Measurements from ENCODE around the gene TENM4. TPM values are rescaled to one million over a fixed set of nuclear protein-coding genes. Genes with fewer than 3 reads are reported as not detected.
A peak's percentile ranks its signal among the peaks of the same experiment; 100 is the strongest.

The TENM4 gene
- polyA plus RNA-seq, 1 donor, result 5.2 TPM

DNA sequence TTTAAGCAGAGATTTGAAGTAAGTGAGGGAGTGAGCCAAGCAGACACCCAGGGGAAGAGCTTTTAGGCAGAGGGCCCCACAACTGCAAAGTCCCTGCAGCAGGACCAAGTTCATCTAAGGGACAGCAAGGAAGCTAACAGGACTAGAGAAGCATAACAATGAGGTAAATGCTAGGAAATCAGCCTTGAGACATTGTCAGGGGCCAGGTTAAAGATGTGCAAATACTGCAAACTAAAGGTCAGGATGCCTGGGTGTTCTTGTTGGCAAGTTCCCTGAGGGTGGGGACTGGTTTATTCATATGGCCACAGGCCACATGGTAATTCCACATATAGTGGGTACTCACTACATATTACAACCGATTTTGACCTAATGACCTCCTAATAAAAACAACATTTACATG, 467.0 kb downstream of the TENM4 start:
- DNase-seq (ENCODE audit: low read depth), result no peak

GRCh38 chr11:78972590-78972989, 468.2 kb downstream of the TENM4 start:
- no peak for DNase-seq (ENCODE audit: low read depth)

GRCh38 chr11:78972177-78972576, 468.7 kb downstream of the TENM4 start:
- no peak for DNase-seq (ENCODE audit: low read depth)

GRCh38 chr11:78967811-78968210, 473.0 kb downstream of the TENM4 start:
- no peak for DNase-seq (ENCODE audit: low read depth)

GRCh38 chr11:78965432-78965831, 475.4 kb downstream of the TENM4 start:
- no peak for DNase-seq (ENCODE audit: low read depth)

GRCh38 chr11:78961937-78962701, 478.7 kb downstream of the TENM4 start:
- no peak for DNase-seq (ENCODE audit: low read depth)

DNA sequence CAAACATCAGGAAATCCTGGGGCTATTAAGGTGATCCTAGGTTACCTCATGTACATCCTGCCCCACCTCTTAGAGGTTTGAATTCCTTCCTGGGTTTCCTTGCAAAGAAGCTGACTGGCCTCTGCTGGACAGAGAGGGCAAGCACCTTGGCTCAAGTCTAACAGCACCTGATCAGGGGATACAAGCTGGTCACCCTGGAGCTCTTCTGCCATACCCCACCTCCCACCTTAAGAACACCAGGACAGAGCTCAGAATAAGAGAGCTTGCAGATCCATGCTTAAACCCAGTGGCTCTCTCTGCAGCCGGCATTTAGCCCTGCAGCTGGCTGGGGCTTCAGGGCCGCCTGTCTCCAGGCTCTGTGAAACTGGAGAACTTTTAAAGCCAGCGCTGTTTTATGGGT, 479.6 kb downstream of the TENM4 start:
- no peak for DNase-seq (ENCODE audit: low read depth)

GRCh38 chr11:78958444-78958843, 482.4 kb downstream of the TENM4 start:
- no peak for DNase-seq (ENCODE audit: low read depth)

DNA sequence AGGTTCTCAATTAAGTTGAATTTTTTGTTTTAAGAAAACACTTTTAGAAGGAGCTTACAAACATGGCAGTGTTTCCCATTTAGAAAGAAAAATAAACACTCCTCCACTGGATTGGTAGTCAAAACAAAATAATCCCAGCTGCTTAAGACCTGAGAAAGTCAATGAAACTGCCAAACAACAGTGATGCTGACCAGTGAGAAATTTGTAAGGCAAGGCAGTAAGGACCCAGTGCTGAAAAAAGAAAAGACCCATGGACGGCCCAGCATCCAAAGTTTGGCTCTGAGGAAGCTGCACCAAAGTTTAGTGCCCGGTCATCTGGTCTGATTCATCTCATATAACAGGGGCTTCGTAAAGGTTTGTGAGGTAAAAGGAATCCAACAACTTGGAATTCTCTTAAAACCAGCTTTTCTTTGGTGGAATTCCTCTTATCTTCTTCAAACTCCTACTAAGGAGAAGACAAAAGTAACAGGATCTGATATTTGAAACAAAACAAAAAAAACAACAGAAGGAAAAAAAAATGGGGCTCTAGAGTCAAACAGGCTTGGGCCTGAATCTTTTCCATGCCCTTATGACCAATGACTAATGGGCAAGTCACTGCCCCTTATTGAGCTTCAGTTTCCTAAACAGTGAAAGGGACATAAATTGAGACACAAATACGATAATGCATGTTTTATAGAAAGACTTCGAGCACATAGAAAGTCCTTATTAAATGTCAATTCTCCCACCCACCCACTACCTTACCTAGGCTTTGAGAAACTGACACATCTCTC, 483.2 kb downstream of the TENM4 start:
- no peak for DNase-seq (ENCODE audit: low read depth)

DNA sequence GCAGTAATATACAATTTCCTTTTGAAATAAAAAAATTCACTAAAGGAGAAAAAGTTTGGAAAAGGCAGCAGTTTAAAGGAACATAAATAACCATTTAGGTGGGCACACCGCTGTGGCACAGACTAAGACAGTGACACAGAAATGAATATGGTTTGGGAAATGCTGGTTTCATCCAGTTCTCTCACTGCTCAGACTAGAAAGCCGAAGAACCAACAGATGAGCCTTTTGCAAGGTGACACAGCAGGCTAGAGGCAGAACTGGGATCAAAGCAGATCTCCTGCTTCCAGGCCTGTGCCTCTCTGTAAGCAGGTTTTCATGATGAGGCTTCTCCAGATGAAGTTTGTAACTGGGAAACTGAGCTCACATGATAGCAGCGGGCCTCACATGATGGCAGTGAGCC, 486.1 kb downstream of the TENM4 start:
- no peak for DNase-seq (ENCODE audit: low read depth)

GRCh38 chr11:78954261-78954660, 486.6 kb downstream of the TENM4 start:
- DNase-seq (ENCODE audit: low read depth), result no peak

- DNase-seq (ENCODE audit: low read depth), result peak; percentile 26
Observed at GRCh38 chr11:78952890-78953289, 487.9 kb downstream of the TENM4 start.

- no peak for DNase-seq (ENCODE audit: low read depth)
Observed at GRCh38 chr11:78952175-78952574, 488.7 kb downstream of the TENM4 start.

DNA sequence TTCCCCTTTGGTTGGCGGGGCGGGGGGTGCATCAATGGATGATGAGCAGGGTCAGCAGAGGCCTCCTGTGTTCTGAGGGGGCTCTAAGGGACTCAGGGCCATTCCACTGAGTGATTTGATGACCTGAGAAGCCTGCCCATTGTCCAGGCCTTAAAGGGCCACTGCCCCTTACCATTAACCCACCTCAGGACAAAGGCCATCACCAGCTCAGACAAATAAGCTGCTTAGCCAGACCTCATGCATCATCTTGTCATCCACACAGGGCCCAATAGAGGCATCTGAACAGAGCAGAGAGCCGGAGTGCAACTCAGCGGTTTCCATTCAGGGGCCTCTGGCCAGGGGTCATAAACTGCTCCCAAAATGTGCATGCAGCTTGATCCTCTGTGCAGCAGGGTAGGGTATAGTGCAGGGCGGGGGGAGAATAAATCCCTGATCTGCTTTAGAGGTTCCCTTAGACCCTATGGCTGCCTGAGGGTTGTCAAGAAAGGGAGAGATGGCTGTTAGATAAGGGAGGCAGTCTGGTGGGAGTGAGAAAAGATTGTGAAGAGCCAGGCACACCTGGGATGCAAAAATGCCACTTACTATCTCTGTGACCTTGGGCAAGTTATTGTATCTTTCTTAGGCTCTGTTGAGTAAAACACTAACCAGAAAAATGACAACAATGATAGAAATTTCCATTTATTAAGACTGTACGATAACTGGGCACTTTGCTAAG, 490.7 kb downstream of the TENM4 start:
- no peak for DNase-seq (ENCODE audit: low read depth)

- DNase-seq (ENCODE audit: low read depth), result no peak
Observed at GRCh38 chr11:78946945-78947902, 493.6 kb downstream of the TENM4 start.

DNA sequence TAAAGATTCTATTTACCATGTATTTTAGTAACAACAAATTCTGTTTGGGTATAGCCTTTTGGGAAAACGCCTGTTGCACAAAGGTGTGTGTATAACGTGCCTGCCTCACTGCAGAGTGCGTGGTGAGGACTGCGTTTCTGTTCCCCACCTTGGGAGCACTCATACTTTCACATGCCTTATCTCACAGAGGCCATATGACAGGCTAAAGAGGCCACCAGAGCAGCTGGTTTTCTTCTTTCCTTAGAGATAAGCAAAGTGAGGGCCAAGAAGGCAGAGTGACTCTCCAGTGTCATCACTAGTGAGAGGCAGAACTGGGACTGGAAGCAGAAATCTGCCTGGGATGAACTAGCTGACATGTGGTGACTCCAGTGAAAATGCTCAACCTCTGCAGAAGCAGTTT, 497.0 kb downstream of the TENM4 start:
- no peak for DNase-seq (ENCODE audit: low read depth)

DNA sequence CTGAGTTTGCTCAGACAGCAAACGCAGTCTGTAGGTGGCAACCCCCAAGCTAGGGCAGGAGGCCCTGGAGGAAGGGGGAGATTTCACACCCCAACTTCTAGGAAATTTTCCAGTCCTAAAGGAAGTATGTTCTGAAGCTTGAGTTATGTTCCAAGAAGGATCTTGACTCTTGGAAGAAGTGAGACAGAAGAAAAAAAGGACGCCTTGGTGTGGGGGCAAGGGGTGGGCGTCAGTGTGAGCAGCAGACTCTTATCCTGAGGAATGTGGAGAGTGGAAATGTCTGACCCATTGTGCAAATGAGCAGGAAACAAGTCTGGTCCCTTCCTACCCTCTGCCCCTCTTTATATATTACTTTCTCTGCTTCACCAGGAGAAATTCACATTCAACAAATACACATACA, 497.7 kb downstream of the TENM4 start:
- no peak for DNase-seq (ENCODE audit: low read depth)

DNA sequence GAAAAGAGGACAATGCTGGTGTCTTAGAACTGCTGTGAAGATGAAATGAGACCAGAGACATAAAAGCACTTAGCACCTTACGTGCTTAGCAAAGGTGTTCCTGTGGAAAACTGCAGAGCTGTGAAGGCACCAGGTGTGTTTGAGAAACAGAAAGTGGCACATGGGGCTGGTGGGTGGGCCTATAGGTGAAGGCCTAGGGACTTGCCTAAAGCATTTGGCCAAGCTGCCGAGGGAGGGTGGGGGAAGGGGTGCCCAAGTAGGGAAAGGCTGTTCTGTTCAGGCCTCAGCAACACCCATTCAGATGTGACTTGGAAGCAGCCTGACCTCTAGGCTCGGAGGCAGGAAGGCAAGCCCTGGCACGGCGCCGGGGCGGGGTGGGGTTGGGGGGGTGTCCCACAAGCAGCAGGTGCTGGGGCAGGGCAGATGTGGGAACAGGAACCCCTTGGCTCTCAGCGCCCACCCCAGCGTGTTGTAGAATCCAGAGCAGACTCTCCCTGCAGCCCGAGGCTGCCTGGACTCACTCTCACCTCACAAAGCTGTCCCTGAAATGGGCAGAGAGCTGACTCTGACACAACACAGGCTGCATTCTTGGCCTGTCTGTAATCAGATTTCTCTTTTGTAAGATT, 499.5 kb downstream of the TENM4 start:
- DNase-seq (ENCODE audit: low read depth), result no peak

GRCh38 chr11:78940500-78941225, 500.2 kb downstream of the TENM4 start:
- DNase-seq (ENCODE audit: low read depth), result no peak

GRCh38 chr11:78938971-78939370, 501.9 kb downstream of the TENM4 start:
- DNase-seq (ENCODE audit: low read depth), result no peak

All from forelimb muscle (tissue), 1 donor.